ENCODE measurements around the gene IREB2.
A peak's percentile ranks its signal among the peaks of the same experiment; 100 is the strongest.

Gene IREB2, protein sequence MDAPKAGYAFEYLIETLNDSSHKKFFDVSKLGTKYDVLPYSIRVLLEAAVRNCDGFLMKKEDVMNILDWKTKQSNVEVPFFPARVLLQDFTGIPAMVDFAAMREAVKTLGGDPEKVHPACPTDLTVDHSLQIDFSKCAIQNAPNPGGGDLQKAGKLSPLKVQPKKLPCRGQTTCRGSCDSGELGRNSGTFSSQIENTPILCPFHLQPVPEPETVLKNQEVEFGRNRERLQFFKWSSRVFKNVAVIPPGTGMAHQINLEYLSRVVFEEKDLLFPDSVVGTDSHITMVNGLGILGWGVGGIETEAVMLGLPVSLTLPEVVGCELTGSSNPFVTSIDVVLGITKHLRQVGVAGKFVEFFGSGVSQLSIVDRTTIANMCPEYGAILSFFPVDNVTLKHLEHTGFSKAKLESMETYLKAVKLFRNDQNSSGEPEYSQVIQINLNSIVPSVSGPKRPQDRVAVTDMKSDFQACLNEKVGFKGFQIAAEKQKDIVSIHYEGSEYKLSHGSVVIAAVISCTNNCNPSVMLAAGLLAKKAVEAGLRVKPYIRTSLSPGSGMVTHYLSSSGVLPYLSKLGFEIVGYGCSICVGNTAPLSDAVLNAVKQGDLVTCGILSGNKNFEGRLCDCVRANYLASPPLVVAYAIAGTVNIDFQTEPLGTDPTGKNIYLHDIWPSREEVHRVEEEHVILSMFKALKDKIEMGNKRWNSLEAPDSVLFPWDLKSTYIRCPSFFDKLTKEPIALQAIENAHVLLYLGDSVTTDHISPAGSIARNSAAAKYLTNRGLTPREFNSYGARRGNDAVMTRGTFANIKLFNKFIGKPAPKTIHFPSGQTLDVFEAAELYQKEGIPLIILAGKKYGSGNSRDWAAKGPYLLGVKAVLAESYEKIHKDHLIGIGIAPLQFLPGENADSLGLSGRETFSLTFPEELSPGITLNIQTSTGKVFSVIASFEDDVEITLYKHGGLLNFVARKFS

GRCh38 chr15:78437762-78438618 is at the start of gene IREB2:
TSS of gene IREB2 (plus strand) at chr15:78438216. CDS start at chr15:78438338, 122 bp downstream.
- no peaks in the 10 kb centered on the region for H3K27me3 ChIP-seq (ENCODE audit: control insufficient read depth, insufficient read depth, low read length)
- H3K27ac ChIP-seq (ENCODE audit: low read depth, low read length), result peak within 1 kb of the TSS; percentile 99
- H3K4me3 ChIP-seq (ENCODE audit: low read depth, low read length), result peak within 1 kb of the TSS; percentile 92
- no peaks in the 10 kb centered on the region for H3K9me3 ChIP-seq (ENCODE audit: control insufficient read depth, insufficient read depth, low read depth, low read length)
- H3K36me3 ChIP-seq (ENCODE audit: control insufficient read depth, insufficient read depth, low read length), result peaks cover 32% of the 10 kb centered on the region
- H3K4me1 ChIP-seq (ENCODE audit: control insufficient read depth, insufficient read depth, low read length), result peaks cover 4% of the 10 kb centered on the region; the same call in 1 of the 2 replicates
- H3K9ac ChIP-seq (ENCODE audit: low read length), result peak within 1 kb of the TSS; percentile 99

DNA sequence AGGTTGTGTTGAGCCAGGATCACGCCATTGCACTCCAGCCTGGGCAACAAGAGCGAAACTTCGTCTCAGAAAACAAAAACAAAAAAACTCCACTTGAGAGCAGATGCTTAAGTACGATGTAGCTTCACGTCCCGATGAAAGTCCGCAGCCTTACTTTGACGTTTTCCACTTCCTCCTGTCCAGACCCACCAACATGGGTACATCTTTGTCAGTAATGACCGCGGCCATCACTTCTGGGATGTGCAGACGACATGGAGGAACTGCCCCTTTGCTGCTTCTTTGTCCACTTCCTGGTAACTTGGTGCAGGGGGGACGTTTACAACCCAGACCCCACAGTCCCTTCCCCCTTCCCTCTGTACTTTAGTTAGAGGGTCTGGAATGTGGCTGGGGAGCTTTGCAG is 49.2 kb upstream of the IREB2 start:
- no peak overlapping the region for H3K27ac ChIP-seq (ENCODE audit: low read depth, low read length)
- H3K9ac ChIP-seq (ENCODE audit: low read length), result no peak overlapping the region
- H3K36me3 ChIP-seq (ENCODE audit: control insufficient read depth, insufficient read depth, low read length), result no peaks in the 10 kb centered on the region
- H3K4me1 ChIP-seq (ENCODE audit: control insufficient read depth, insufficient read depth, low read length), result peaks cover 39% of the 10 kb centered on the region
- no peaks in the 10 kb centered on the region for H3K27me3 ChIP-seq (ENCODE audit: control insufficient read depth, insufficient read depth, low read length)
- H3K4me3 ChIP-seq (ENCODE audit: low read depth, low read length), result no peak overlapping the region
- no peaks in the 10 kb centered on the region for H3K9me3 ChIP-seq (ENCODE audit: control insufficient read depth, insufficient read depth, low read depth, low read length)

- no peaks in the 10 kb centered on the region for H3K36me3 ChIP-seq (ENCODE audit: control insufficient read depth, insufficient read depth, low read length)
- no peak overlapping the region for H3K9ac ChIP-seq (ENCODE audit: low read length)
- H3K27me3 ChIP-seq (ENCODE audit: control insufficient read depth, insufficient read depth, low read length), result no peaks in the 10 kb centered on the region
- no peaks in the 10 kb centered on the region for H3K9me3 ChIP-seq (ENCODE audit: control insufficient read depth, insufficient read depth, low read depth, low read length)
- no peak overlapping the region for H3K4me3 ChIP-seq (ENCODE audit: low read depth, low read length)
- H3K27ac ChIP-seq (ENCODE audit: low read depth, low read length), result no peak overlapping the region
- peaks cover 44% of the 10 kb centered on the region for H3K4me1 ChIP-seq (ENCODE audit: control insufficient read depth, insufficient read depth, low read length)
Measured at GRCh38 chr15:78389322-78389721, 48.7 kb upstream of the IREB2 start.

GRCh38 chr15:78389738-78390137 is 48.3 kb upstream of the IREB2 start:
- Histone ChIP-seq H3K9ac (ENCODE audit: low read length) (no peak overlapping the region), H3K27ac (ENCODE audit: low read depth, low read length) (no peak overlapping the region), H3K27me3 (ENCODE audit: control insufficient read depth, insufficient read depth, low read length) (no peaks in the 10 kb centered on the region), H3K4me3 (ENCODE audit: low read depth, low read length) (no peak overlapping the region), H3K9me3 (ENCODE audit: control insufficient read depth, insufficient read depth, low read depth, low read length) (no peaks in the 10 kb centered on the region), H3K36me3 (ENCODE audit: control insufficient read depth, insufficient read depth, low read length) (no peaks in the 10 kb centered on the region), H3K4me1 (ENCODE audit: control insufficient read depth, insufficient read depth, low read length) (peaks cover 48% of the 10 kb centered on the region)

- Histone ChIP-seq H3K9ac (ENCODE audit: low read length) (no peak overlapping the region), H3K9me3 (ENCODE audit: control insufficient read depth, insufficient read depth, low read depth, low read length) (no peaks in the 10 kb centered on the region), H3K27me3 (ENCODE audit: control insufficient read depth, insufficient read depth, low read length) (no peaks in the 10 kb centered on the region), H3K27ac (ENCODE audit: low read depth, low read length) (no peak overlapping the region), H3K36me3 (ENCODE audit: control insufficient read depth, insufficient read depth, low read length) (no peaks in the 10 kb centered on the region), H3K4me1 (ENCODE audit: control insufficient read depth, insufficient read depth, low read length) (peaks cover 51% of the 10 kb centered on the region), H3K4me3 (ENCODE audit: low read depth, low read length) (no peak overlapping the region)
Measured at GRCh38 chr15:78390242-78390641, 47.8 kb upstream of the IREB2 start.

- Histone ChIP-seq H3K27me3 (ENCODE audit: control insufficient read depth, insufficient read depth, low read length) (no peaks in the 10 kb centered on the region), H3K4me3 (ENCODE audit: low read depth, low read length) (no peak overlapping the region)
Measured at GRCh38 chr15:78390826-78391225, 47.2 kb upstream of the IREB2 start.

DNA sequence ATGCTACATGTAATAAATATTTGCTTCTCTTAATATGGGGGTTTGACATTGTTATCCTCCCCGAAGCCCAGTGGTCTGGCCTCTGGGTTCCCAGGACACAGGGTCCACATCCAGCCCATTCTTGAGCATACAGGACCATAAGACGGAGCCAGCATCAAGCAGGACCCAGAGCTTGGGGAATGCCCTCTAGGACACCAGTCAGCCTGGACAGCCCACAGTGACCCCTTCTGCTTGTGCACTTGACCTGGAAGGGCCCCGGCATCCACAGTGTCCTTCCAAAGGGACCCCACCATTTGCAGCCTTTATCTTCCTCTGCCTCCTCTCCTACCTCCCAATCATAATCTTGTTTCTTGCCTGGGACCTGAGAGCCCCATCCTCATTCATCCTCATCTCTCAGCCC is 46.2 kb upstream of the IREB2 start:
- Histone ChIP-seq H3K27ac (ENCODE audit: low read depth, low read length) (no peak overlapping the region), H3K36me3 (ENCODE audit: control insufficient read depth, insufficient read depth, low read length) (no peaks in the 10 kb centered on the region), H3K4me1 (ENCODE audit: control insufficient read depth, insufficient read depth, low read length) (peaks cover 55% of the 10 kb centered on the region), H3K27me3 (ENCODE audit: control insufficient read depth, insufficient read depth, low read length) (no peaks in the 10 kb centered on the region), H3K4me3 (ENCODE audit: low read depth, low read length) (no peak overlapping the region), H3K9ac (ENCODE audit: low read length) (no peak overlapping the region), H3K9me3 (ENCODE audit: control insufficient read depth, insufficient read depth, low read depth, low read length) (no peaks in the 10 kb centered on the region)

More at GRCh38 chr15:78390826-78391225, 47.2 kb upstream of the IREB2 start:
- Histone ChIP-seq H3K9me3 (ENCODE audit: control insufficient read depth, insufficient read depth, low read depth, low read length) (no peaks in the 10 kb centered on the region), H3K4me1 (ENCODE audit: control insufficient read depth, insufficient read depth, low read length) (peaks cover 57% of the 10 kb centered on the region), H3K9ac (ENCODE audit: low read length) (no peak overlapping the region), H3K27ac (ENCODE audit: low read depth, low read length) (no peak overlapping the region), H3K36me3 (ENCODE audit: control insufficient read depth, insufficient read depth, low read length) (no peaks in the 10 kb centered on the region)

- Histone ChIP-seq H3K9me3 (ENCODE audit: control insufficient read depth, insufficient read depth, low read depth, low read length) (no peaks in the 10 kb centered on the region), H3K27ac (ENCODE audit: low read depth, low read length) (no peak overlapping the region), H3K4me3 (ENCODE audit: low read depth, low read length) (no peak overlapping the region), H3K9ac (ENCODE audit: low read length) (no peak overlapping the region), H3K4me1 (ENCODE audit: control insufficient read depth, insufficient read depth, low read length) (peaks cover 52% of the 10 kb centered on the region), H3K36me3 (ENCODE audit: control insufficient read depth, insufficient read depth, low read length) (no peaks in the 10 kb centered on the region), H3K27me3 (ENCODE audit: control insufficient read depth, insufficient read depth, low read length) (no peaks in the 10 kb centered on the region)
Measured at GRCh38 chr15:78392430-78392829, 45.6 kb upstream of the IREB2 start.

- Histone ChIP-seq H3K9ac (ENCODE audit: low read length) (no peak overlapping the region), H3K4me3 (ENCODE audit: low read depth, low read length) (no peak overlapping the region), H3K27me3 (ENCODE audit: control insufficient read depth, insufficient read depth, low read length) (no peaks in the 10 kb centered on the region), H3K4me1 (ENCODE audit: control insufficient read depth, insufficient read depth, low read length) (peaks cover 45% of the 10 kb centered on the region), H3K27ac (ENCODE audit: low read depth, low read length) (no peak overlapping the region), H3K9me3 (ENCODE audit: control insufficient read depth, insufficient read depth, low read depth, low read length) (no peaks in the 10 kb centered on the region), H3K36me3 (ENCODE audit: control insufficient read depth, insufficient read depth, low read length) (no peaks in the 10 kb centered on the region)
Measured at GRCh38 chr15:78393137-78393536, 44.9 kb upstream of the IREB2 start.

DNA sequence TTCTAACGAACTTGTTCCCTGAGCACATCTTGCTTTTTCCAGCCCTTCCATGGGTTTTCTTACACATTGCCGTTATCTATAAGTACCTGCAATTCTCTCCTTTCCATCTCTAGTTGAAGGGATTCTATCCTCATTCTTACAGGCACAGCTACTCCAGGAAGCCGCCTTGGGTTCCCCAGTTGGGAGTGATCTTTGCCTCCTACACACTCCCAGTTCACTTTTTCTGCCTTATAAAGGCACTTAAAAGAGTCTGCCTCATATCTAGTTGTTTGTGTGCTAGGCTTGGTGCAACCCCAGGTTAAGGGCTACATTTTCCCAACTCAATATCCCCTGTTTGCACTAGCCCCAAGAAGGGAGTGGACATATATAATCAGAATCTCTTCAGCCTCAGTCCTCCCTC is 44.0 kb upstream of the IREB2 start:
- no peaks in the 10 kb centered on the region for H3K27me3 ChIP-seq (ENCODE audit: control insufficient read depth, insufficient read depth, low read length)
- H3K9ac ChIP-seq (ENCODE audit: low read length), result no peak overlapping the region
- peaks cover 49% of the 10 kb centered on the region for H3K4me1 ChIP-seq (ENCODE audit: control insufficient read depth, insufficient read depth, low read length)
- no peak overlapping the region for H3K4me3 ChIP-seq (ENCODE audit: low read depth, low read length)
- H3K27ac ChIP-seq (ENCODE audit: low read depth, low read length), result no peak overlapping the region
- H3K9me3 ChIP-seq (ENCODE audit: control insufficient read depth, insufficient read depth, low read depth, low read length), result no peaks in the 10 kb centered on the region
- no peaks in the 10 kb centered on the region for H3K36me3 ChIP-seq (ENCODE audit: control insufficient read depth, insufficient read depth, low read length)

Measured in HUES6 (cell line).